Osteocyte (in vitro differentiated cells): ENCODE measurements around the gene ARL5C. TPM values are rescaled to one million over a fixed set of nuclear protein-coding genes. Genes with fewer than 3 reads are reported as not detected.

Source experiments
- DNase-seq: peaks from one replicate; pipeline ENCODE4 v3.0.0; 2021; ENCODE audit warnings: mixed read lengths; ENCODE audit not compliant: unreplicated experiment; ENCODE audit errors: extremely low spot score
- H3K27ac Mint-ChIP-seq: one replicate; pipeline ENCODE4 v1.8.0; 2021; ENCODE audit warnings: mild to moderate bottlenecking, mixed read lengths; ENCODE audit not compliant: unreplicated experiment
- H3K27me3 Mint-ChIP-seq: one replicate; pipeline ENCODE4 v1.8.0; 2021; ENCODE audit warnings: mixed read lengths; ENCODE audit not compliant: unreplicated experiment
- H3K36me3 Mint-ChIP-seq: one replicate; pipeline ENCODE4 v1.8.0; 2021; ENCODE audit warnings: mixed read lengths; ENCODE audit not compliant: unreplicated experiment
- H3K4me1 Mint-ChIP-seq: one replicate; pipeline ENCODE4 v1.8.0; 2021; ENCODE audit warnings: mixed read lengths; ENCODE audit not compliant: unreplicated experiment
- H3K4me3 Mint-ChIP-seq: one replicate; pipeline ENCODE4 v1.8.0; 2021; ENCODE audit warnings: mild to moderate bottlenecking, moderate library complexity, mixed read lengths; ENCODE audit not compliant: unreplicated experiment
- H3K9me3 Mint-ChIP-seq: one replicate; pipeline ENCODE4 v1.8.0; 2021; ENCODE audit warnings: mixed read lengths; ENCODE audit not compliant: unreplicated experiment
- CTCF ChIP-seq: fragments of 200-600 bp; sonication (generic); IDR thresholded peaks from 2 replicates; pipeline ENCODE4 v1.5.0; 2021; ENCODE audit warnings: antibody characterized with exemption, mild to moderate bottlenecking, moderate library complexity
- total RNA-seq: library from RNA; stranded (reverse); gene quantifications from 2 replicates; pipeline ENCODE4 v1.2.1, GENCODE V29; 2021

The ARL5C gene
- total RNA-seq, 1 donor from 2014 or later, result not detected

- Mint-ChIP-seq H3K4me1 (peaks cover 6% of the 10 kb centered on the region), H3K27me3 (peaks cover 2% of the 10 kb centered on the region), H3K4me3 (no peak overlapping the region), H3K9me3 (no peaks in the 10 kb centered on the region), H3K36me3 (no peaks in the 10 kb centered on the region), H3K27ac (no peak overlapping the region)
- DNase-seq, result no peak
- TF ChIP-seq CTCF, result no peak
Measured at GRCh38 chr17:39118674-39119419, 47.1 kb downstream of the ARL5C start.

DNA sequence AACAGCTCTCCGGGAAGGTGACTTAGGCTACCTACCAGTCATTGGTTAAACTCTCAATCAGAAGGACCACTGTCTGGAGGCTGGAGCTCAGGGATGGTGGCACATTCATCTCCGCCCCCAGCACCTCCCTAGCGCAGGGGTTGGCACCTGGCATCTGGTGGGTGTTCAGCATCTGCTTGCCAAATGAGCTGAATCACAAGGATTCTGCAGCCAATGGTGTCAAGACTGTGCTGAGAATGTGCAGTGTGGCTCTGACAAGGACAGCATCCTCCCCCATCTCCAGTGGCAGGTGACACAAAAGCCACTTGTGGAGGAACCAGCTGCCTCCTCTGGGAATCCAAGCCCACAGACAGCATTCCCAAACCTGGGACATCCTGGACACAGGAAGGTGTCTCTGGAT, 49.7 kb downstream of the ARL5C start:
- Mint-ChIP-seq H3K27me3 (peaks cover 5% of the 10 kb centered on the region), H3K9me3 (no peaks in the 10 kb centered on the region), H3K4me1 (peaks cover 6% of the 10 kb centered on the region), H3K4me3 (no peak overlapping the region), H3K36me3 (no peaks in the 10 kb centered on the region), H3K27ac (no peak overlapping the region)
- TF ChIP-seq CTCF, result no peak
- DNase-seq, result no peak

GRCh38 chr17:39115135-39115534, 50.8 kb downstream of the ARL5C start:
- Mint-ChIP-seq H3K27ac (peak overlapping the region; percentile 27), H3K4me1 (peaks cover 9% of the 10 kb centered on the region), H3K9me3 (no peaks in the 10 kb centered on the region), H3K36me3 (no peaks in the 10 kb centered on the region), H3K27me3 (peaks cover 9% of the 10 kb centered on the region), H3K4me3 (no peak overlapping the region)
- DNase-seq, result no peak
- TF ChIP-seq CTCF, result no peak

GRCh38 chr17:39114723-39115122, 51.2 kb downstream of the ARL5C start:
- DNase-seq, result no peak

DNA sequence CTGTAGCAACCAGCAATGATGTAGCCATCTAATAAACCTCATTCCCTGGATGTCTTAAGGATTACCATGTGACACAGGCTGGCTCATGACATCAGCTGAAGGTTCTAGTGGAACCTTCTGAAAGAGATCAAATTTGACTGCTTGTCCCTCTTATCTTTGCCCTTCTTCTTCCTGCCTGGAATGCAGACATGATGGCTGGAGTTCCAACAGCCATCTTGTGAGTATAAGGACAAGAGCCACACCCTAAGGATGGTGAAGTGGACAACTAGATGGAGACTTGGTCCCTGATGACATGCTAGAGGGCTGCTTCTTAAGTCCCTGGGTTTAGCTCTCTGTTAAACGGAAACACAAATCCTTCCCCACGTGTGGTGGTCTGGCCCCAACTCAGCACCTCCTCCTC, 52.1 kb downstream of the ARL5C start:
- DNase-seq, result no peak
- peaks cover 9% of the 10 kb centered on the region for H3K27me3 Mint-ChIP-seq
- H3K27ac Mint-ChIP-seq, result no peak overlapping the region
- H3K4me1 Mint-ChIP-seq, result peaks cover 11% of the 10 kb centered on the region
- TF ChIP-seq CTCF, result no peak
- H3K4me3 Mint-ChIP-seq, result no peak overlapping the region
- no peaks in the 10 kb centered on the region for H3K9me3 Mint-ChIP-seq
- H3K36me3 Mint-ChIP-seq, result no peaks in the 10 kb centered on the region

More at GRCh38 chr17:39114723-39115122, 51.2 kb downstream of the ARL5C start:
- Mint-ChIP-seq H3K4me3 (no peak overlapping the region), H3K27ac (peak overlapping the region; percentile 27), H3K9me3 (no peaks in the 10 kb centered on the region), H3K4me1 (peaks cover 11% of the 10 kb centered on the region), H3K36me3 (no peaks in the 10 kb centered on the region), H3K27me3 (peaks cover 9% of the 10 kb centered on the region)
- TF ChIP-seq CTCF, result no peak
